HS-27A (cell line): Measurements from ENCODE around the gene SOCS3.
"Not testable (repeated sequence)": the region's sequence is repeated elsewhere in the genome, so short reads cannot be mapped to it uniquely, and the experiment has no call there.

ENCODE experiments used
- DNase-seq: peaks from one replicate; pipeline ENCODE4 v3.0.0-alpha.2; 2012; ENCODE audit warnings: low read depth, missing footprints

The SOCS3 gene

GRCh38 chr17:78329263-78330059, 30.4 kb downstream of the SOCS3 start:
- no peak for DNase-seq

- no peak for DNase-seq
Measured at GRCh38 chr17:78327880-78328279, 32.0 kb downstream of the SOCS3 start.

DNA sequence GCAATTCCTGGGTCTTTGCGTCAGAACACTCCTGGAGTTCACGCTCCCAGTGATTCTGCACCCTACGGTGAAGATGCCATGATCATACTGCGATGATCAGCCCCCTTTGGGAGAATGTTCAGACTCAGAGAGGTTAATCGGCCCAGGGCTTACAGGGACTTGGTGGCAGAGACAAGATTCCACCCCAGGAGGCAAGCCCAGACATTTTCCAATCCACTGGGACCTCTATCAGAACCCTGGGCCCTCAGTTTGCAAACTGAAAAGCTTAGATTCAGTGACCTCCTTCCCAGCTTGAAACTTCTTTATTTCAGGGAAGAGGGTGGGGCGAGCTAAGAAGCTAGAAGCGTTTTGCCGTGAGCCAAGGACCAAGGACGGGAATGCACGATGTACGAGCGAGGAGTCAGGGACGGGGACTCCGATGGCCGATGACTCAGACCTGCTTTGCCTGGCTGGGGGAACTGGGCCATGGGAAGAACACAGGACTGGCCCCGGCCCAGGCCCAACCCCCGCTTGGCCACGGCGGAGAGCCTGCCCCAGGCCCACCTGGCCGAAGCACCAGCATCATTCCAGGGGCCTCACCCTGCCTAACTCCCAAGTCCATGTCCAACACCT, 34.7 kb downstream of the SOCS3 start:
- no peak for DNase-seq

DNA sequence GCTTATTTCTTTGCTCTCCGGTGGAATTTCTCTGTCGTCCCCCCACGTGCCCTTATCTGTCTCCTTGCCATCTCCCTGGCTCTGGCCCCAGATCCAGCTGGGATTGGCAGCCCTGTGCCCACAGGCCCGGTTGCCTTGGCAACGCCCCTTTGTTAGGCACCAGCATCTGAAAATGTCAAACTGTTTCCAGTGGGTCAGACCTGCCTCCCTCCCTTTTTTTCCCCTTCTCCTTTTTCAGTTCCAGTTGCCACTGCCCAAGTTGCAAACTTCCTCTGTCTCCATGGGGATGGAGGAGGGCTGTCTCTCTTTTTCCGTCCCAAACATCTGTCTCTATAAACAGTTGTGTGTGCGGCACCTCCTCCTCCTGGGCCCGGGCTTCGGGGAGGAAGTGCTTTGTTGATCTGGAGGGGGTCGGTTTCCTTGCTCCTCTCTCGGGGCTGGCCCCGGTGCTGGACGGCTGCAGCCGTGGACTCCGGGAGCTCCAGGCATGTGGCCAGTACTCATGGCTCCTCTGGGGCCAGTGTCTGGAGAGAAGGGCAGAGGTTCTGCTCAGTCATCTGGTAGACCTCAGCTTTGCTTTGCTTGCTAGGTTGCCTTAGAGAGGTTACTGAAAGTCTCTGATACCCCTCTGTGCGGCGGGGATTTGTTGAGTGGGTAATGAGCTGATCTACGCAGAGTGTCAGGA, 35.3 kb downstream of the SOCS3 start:
- DNase-seq = no peak

DNA sequence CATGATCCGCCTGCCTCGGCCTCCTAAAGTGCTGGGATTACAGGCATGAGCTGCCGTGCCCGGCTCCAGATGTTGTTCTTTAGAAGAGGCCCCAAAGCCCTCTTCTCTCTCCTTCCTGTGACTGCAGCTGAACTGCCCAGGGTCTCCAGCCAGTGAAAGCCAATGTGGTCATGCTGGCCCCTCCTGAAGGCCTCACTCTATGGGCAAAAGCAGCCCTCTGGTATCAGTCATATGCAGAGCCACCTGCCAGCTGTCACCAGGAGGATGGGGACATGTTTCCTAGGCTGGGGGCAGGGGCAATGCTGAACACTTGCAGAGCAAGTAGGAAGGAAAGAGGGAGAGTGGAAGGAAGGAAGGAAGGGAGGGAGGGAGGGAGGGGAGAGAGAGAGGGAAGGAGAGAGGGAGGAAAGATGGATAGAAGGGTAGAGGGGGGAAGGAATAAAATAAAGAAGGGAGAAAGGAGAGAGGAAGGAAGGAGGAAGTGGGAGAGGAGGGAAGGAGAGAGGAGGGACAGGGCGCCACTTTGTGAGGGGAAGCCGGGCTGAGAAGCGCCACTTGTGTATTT, 36.0 kb downstream of the SOCS3 start:
- no peak for DNase-seq

- DNase-seq = no peak
Measured at GRCh38 chr17:78322858-78323455, 36.9 kb downstream of the SOCS3 start.

GRCh38 chr17:78322327-78322857, 37.5 kb downstream of the SOCS3 start:
- DNase-seq = no peak

DNA sequence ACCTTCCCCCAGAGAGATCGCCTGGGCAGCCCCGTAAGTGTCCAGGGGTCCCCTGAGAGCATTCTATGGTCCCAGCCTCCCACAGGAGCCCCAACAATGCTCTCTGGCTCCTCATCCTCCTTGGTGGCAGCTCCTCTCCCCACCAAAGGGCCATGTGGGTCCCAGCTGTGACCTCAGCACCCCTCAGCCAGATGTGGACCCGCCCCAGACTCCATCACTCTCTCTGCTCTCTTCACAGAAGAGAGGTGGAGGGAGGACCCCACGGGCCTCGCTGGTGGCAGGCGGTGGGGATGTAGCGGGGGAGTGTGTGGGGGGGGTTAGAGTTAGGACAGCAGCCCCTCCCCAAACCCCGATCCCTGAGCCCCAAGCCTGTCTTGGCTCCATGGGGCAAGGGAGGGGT, 41.0 kb downstream of the SOCS3 start:
- DNase-seq = no peak

DNA sequence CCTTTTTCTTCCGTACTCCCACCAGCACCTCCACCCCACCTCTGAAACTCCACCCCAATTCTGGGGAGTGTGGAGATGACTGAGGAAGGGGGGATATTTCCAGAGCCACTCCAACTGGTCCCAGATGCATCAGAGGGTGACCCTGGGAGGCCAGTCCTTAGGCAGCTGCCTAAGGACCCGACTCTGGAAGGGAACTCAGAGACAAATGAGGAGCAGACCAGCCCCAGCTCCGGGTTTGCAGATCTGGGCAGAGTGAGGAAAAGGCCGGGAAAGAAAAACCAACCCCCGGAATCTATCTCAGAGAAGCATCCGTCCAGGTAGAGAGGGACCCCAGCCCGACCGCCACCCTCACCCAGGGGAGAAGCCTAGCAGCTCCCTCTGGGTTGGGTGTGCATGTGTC, 41.5 kb downstream of the SOCS3 start:
- no peak for DNase-seq

DNA sequence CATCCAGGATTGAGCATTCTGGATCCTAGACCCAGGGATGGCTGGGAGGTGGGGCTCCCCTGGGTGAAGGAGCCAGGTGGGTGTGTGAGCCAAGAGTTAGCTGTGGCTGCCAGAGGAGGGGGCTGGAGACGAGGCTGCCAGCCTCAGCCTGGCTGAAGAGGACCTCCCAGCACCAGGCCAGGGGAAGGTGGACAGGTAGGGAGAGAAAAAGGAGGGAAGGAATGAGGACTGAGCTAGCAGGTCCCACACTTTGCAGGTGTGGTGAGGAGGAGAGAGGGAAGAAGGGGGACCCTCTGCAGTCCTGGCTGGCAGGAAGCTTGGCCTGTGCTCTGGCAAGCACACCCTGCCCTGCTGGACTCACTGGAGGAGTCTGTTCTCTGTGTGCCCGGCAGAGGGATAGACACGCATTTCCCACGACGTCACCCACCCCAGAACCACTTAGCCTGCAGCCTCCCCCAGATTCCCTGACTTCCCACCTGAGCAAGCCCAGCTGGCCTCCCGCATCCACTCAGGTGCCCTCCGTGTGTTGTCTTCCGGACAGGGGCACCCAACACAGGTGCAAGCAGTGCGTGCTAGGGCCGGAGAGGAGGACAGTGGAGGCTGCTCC, 42.0 kb downstream of the SOCS3 start:
- DNase-seq = no peak

DNA sequence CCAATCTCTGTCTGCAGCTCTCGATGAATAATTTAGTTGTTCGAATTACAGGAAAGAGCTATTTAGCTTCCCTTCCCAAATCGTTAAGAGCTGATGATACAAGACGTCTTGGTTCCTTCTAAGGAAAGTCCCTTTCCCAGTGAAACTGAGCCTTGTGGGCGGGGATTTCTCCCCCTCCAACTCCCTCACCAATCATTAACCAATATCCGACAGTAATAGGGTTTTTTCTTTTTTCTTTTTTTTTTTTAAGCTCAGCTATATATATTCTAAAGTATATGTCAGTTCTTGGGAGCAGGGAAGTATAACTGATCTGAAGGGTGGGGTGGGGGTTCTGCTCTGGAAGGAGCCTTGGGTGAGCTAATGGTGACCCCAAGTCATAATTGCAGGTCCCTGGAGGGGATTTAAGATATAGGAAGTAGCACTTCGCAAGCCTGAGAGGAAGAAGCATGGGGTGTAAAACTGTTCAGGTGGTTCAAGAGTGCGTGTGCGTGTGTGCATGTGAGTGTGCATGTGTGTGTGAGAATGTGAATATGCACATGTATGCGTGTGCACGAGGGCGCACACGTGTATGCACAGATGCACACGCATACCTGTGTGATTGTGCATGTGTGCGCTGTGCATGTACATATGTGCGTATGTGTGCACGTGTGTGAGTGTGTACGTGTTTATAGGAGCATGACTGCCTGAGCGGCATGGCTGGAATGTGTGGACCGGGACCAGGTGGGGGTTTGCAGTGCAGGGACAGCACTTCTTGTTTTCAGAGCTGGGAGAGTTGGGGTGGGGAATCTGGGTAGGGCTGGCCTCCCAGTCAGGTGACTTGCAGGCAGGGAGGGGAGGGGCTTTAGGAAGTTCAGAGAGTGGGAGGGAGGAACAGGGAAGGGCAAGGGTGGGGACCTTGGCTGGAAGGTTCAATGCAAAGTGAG, 42.7 kb downstream of the SOCS3 start:
- no peak for DNase-seq

DNA sequence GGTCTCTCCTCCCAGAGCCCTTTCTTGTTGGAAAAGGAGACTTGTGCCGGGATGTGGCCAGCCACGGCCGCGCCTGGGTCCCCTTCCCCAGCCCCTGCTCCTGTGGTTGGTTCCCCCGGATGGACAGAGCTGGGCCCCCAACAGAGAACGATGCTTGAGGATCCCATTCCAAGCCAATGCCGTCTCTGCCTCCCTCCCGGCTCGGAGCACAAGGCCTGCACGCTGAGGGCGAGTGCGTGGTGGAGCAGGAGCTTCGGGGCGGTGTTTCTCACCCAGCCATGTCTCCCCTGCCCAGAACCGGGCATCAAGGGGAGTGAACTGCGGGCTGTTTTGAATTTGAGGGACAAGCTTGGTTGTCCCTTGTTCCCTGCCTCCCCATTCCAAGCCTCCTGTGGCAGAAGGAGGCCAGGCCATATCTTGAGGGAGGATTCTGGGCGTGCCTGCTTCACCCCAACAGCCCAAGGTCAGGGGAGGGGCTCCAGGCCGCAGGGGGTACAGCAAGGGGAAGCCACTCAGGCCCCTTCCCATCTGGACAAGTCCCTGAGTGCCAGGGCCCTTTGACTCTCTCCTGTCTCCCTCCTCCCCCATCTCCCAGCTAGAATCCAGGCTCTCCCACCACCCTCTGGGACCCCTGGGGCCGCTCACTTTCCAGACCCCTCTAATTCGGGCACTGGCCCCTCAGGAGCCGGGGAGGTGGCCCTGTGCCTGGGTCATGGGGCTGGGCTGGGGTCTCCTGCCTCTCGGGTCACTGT, 43.6 kb downstream of the SOCS3 start:
- DNase-seq = no peak

DNA sequence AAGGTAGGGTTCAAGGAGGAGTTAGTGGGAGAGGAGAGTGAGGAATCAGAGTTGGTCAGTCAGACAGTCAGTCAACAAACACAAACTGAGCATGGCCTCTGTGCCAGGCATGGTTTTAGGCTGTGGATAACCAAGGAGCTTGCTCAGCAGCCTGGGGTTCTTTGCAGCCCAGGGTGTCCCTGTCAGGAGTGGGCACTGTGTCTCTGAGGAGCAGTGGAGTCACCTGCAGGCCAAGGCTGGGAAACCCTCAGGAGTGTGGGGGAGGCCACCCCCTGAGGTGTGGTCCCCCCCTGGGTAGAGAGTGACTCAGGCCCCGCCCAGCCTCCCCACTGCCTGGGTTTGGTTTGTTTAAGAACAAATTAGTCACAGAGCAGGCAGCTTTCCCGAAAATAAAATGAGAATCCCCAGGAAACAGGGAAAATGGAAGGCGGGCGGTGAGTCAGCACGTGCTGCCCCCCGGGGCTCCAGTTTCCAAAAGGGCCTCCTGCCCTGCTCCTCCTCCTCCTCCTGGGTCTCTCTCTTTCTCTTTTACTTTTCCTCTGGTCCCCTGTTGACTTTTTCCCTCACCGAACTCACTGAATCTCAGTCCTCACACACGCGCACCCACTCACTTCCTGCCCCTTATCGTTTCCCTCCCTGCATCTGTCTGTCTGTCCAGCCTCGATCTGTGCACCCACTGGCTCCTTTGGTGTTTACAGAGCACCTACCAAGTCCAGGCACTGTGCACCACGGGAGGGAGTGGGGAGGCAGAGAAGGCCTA, 44.3 kb downstream of the SOCS3 start:
- DNase-seq = no peak

GRCh38 chr17:78314683-78315354, 45.1 kb downstream of the SOCS3 start:
- DNase-seq = no peak

GRCh38 chr17:78313735-78314648, 45.9 kb downstream of the SOCS3 start:
- no peak for DNase-seq

- not testable (repeated sequence) for DNase-seq
Measured at GRCh38 chr17:78309659-78310255, 50.1 kb downstream of the SOCS3 start.
